Neuronal stem cell (in vitro differentiated cells): ENCODE results near the gene CTU2.

Experiments used
- DNase-seq: peaks from one replicate; pipeline ENCODE4 v3.0.0-alpha.2; 2013; ENCODE audit warnings: low spot score
- H2AFZ ChIP-seq: one replicate; pipeline ENCODE4 v1.6.1; 2013; ENCODE audit warnings: mild to moderate bottlenecking, low read length, inconsistent platforms
- H2AK5ac ChIP-seq: 2 replicates; pipeline ENCODE4 v1.6.1; 2013; ENCODE audit warnings: low read depth, mild to moderate bottlenecking, inconsistent platforms, low read length, moderate library complexity, mixed read lengths
- H2BK120ac ChIP-seq: 2 replicates; pipeline ENCODE4 v1.6.1; 2013; ENCODE audit warnings: low read depth, mild to moderate bottlenecking, inconsistent platforms, low read length, moderate library complexity, mixed read lengths
- H2BK12ac ChIP-seq: one replicate; pipeline ENCODE4 v1.6.1; 2013; ENCODE audit warnings: low read length, inconsistent platforms
- H2BK15ac ChIP-seq: 2 replicates; pipeline ENCODE4 v1.6.1; 2013; ENCODE audit warnings: mild to moderate bottlenecking, low read length, inconsistent platforms, mixed read lengths
- H2BK5ac ChIP-seq: one replicate; pipeline ENCODE4 v1.6.1; 2013; ENCODE audit warnings: inconsistent platforms, mild to moderate bottlenecking, low read length, moderate library complexity
- H3K14ac ChIP-seq: one replicate; pipeline ENCODE4 v1.6.1; 2013; ENCODE audit warnings: low read length, inconsistent platforms
- H3K18ac ChIP-seq: 2 replicates; pipeline ENCODE4 v1.6.1; 2013; ENCODE audit warnings: low read length, inconsistent platforms
- H3K23ac ChIP-seq: 2 replicates; pipeline ENCODE4 v1.6.1; 2013; ENCODE audit warnings: low read depth, mild to moderate bottlenecking, mixed read lengths, low read length, inconsistent platforms; ENCODE audit not compliant: poor library complexity
- H3K27ac ChIP-seq: replicated peaks from 3 replicates; pipeline ENCODE4 v1.5.1; 2013; ENCODE audit warnings: low read length, inconsistent platforms
- H3K27me3 ChIP-seq, 3 experiments: 2 replicates each; pipeline ENCODE4 v1.6.1; 2013; ENCODE audit warnings: low read length in 3 of 3, mild to moderate bottlenecking in 2 of 3, inconsistent platforms in 1 of 3, low read depth in 1 of 3, mixed read lengths in 1 of 3, moderate library complexity in 1 of 3; ENCODE audit not compliant: control insufficient read depth in 3 of 3, insufficient read depth in 3 of 3
- H3K36me3 ChIP-seq, 2 donors: replicated peaks in 1 of 2; 2 replicates each; pipeline ENCODE4 v1.6.1; 2013; ENCODE audit warnings: low read length in 2 of 2; ENCODE audit not compliant: control insufficient read depth in 2 of 2, insufficient read depth in 2 of 2
- H3K4ac ChIP-seq: 2 replicates; pipeline ENCODE4 v1.6.1; 2013; ENCODE audit warnings: inconsistent platforms, mild to moderate bottlenecking, low read length, moderate library complexity
- H3K4me1 ChIP-seq, 2 donors: 1 replicate in 1 of 2; 2 replicates in 1 of 2; pipeline ENCODE4 v1.6.1; 2013; ENCODE audit warnings: low read length in 2 of 2, low read depth in 1 of 2; ENCODE audit not compliant: control insufficient read depth in 2 of 2, insufficient read depth in 1 of 2
- H3K4me2 ChIP-seq: one replicate; pipeline ENCODE4 v1.6.1; 2013; ENCODE audit warnings: mild to moderate bottlenecking, low read length, inconsistent platforms; ENCODE audit not compliant: insufficient read depth, poor library complexity, severe bottlenecking
- H3K4me3 ChIP-seq, 2 donors: 2 replicates each; pipeline ENCODE4 v1.5.1; 2013; ENCODE audit warnings: low read length in 2 of 2, mild to moderate bottlenecking in 2 of 2, inconsistent platforms in 1 of 2, moderate library complexity in 1 of 2
- H3K79me1 ChIP-seq: one replicate; pipeline ENCODE4 v1.6.1; 2013; ENCODE audit warnings: low read depth, mild to moderate bottlenecking, inconsistent platforms, low read length, moderate library complexity
- H3K9ac ChIP-seq: one replicate; pipeline ENCODE4 v1.6.1; 2013; ENCODE audit warnings: mild to moderate bottlenecking, low read depth, low read length, inconsistent platforms; ENCODE audit not compliant: poor library complexity
- H3K9me3 ChIP-seq, 2 donors: replicated peaks in 1 of 2; 2 replicates each; pipeline versions ENCODE3 to v1.6.1; 2013; ENCODE audit warnings: low read length in 2 of 2, mild to moderate bottlenecking in 2 of 2, inconsistent platforms in 1 of 2, low read depth in 1 of 2, mixed read lengths in 1 of 2, moderate library complexity in 1 of 2; ENCODE audit not compliant: control insufficient read depth in 2 of 2, insufficient read depth in 1 of 2
- H4K8ac ChIP-seq: one replicate; pipeline ENCODE4 v1.6.1; 2013; ENCODE audit warnings: low read depth, mild to moderate bottlenecking, inconsistent platforms, low read length, moderate library complexity
- H4K91ac ChIP-seq: one replicate; pipeline ENCODE4 v1.6.1; 2013; ENCODE audit warnings: low read length, low read depth, mild to moderate bottlenecking, inconsistent platforms; ENCODE audit not compliant: poor library complexity
- whole genome bisulfite sequencing, 2 donors: extraction: QIAGEN DNeasy Blood & Tissue Kit; methylation state at CpG; one replicate each; pipeline ENCODE4 v1.1.7; 2013; ENCODE audit warnings: missing lambda C conversion rate in 2 of 2, mixed read lengths in 1 of 2; ENCODE audit not compliant: insufficient read length in 2 of 2, insufficient replicate concordance in 1 of 2; ENCODE audit errors: extremely low coverage in 2 of 2; 5-methylcytosine and 5-hydroxymethylcytosine counted together

The CTU2 gene

DNA sequence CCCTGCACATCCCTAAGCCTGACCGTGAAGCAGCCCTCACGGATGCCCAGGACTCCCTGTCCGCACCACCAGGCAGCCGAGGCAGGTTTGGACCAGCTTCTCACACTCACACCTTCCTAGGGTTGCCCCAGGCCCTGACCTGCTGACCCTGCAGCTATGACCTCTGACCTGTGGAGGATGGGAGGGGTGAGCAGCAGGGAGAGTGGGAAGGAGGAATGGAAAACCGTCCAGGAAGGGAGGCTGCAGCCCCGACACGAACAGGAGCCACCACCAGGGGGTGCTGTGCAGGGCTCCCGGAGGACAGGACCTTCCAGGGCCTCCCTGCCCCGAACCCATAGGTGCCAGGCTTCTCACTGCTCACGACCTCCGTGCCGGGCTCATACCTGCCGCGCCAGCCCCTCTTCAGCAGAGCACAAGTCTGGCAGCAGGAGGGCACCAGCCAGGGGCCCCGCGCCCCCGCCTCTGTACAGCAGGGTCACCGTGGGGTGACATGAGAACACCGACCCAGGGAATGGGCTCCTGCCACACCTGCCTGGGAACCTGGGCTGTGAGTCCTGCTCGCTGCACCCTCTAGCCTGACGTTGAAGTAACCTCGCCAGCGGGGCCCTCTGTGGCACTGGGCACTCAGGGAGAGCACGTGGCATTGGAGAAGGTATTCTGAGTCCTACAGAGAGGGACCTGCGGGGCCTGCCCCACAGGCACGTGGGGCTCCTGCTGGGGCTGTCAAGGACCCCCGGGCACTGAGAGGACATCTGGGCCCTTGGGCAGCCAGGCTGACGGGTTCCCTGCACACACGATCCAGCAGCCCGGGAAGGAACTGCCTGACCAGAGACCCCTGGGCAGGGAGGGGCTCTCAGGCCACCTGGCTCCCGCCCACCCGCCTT, 37.6 kb downstream of the CTU2 start:
- no peak overlapping the region for H3K23ac ChIP-seq
- no peaks in the 10 kb centered on the region for H3K27me3 ChIP-seq
- peak overlapping the region; percentile 51 for H3K9ac ChIP-seq
- DNase-seq, result peak; percentile 71
- no peak overlapping the region for H3K4ac ChIP-seq
- H3K27ac ChIP-seq, result no peak overlapping the region
- H4K91ac ChIP-seq, result no peak overlapping the region
- H4K8ac ChIP-seq, result no peak overlapping the region
- no peak overlapping the region for H2BK120ac ChIP-seq
- H3K9me3 ChIP-seq, result no peaks in the 10 kb centered on the region
- no CpG with 5 or more reads among the region's 32 CpGs for WGBS, 2 donors
- H2AFZ ChIP-seq, result no peak overlapping the region
- no peak overlapping the region for H3K14ac ChIP-seq
- peak overlapping the region; percentile 78 for H2BK5ac ChIP-seq
- peak overlapping the region; percentile 52 for H2BK15ac ChIP-seq
- peak overlapping the region; percentile 88 for H2AK5ac ChIP-seq
- H3K4me3 ChIP-seq, result no peak overlapping the region
- peak overlapping the region; percentile 23 for H2BK12ac ChIP-seq
- peak overlapping the region; percentile 88 for H3K18ac ChIP-seq
- peaks cover 1 to 15% of the 10 kb centered on the region in 2 donors for H3K4me1 ChIP-seq
- H3K36me3 ChIP-seq, result no peaks in the 10 kb centered on the region
- H3K4me2 ChIP-seq, result no peak overlapping the region
- peaks cover 2% of the 10 kb centered on the region for H3K79me1 ChIP-seq

DNA sequence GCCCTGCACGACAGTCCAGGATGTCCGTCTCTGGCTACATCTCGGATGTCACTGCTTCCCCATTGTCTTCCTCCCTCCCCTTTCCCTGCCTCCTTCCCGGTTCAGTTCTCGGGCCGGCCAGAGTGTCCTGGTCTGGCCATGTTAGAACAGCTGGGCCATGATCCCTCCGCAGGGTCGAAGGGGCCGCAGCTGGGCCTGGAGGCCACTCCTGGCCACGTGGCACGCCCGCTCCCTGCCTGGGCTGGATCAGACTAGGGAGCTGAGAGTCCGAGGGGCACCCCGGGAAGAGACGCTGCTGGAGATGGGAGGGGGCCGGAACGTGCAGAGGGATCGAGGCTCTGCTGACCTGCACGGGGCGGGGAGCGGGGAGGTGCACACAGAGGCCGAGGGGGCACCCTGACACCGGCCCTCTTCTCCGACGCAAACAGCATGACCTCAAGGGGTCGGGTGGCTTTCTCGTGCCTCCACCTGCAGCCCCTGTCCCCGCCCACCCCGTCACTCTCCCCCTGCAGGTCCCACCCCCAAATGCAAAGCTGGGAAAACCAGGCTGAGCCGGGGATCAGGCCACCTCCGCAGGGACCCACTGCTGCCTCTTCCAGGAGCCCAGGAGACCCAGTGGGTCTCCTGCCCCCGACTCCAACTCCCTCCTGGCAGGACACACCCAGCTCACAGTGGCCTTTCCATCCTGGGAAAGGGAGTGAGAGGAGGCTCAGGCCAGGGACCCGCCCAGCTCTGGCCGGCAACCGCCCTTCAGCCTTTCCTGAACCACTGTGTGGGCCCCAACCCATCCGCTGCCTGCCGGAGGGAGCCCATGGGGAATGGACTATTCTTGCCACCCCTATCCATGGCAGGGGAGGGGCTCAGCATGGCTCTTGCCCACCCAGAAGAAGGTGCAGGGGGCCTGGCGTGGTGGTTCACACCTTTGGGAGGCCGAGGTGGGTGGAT, 38.5 kb downstream of the CTU2 start:
- Histone ChIP-seq H3K27me3 (no peaks in the 10 kb centered on the region), H2AFZ (peak overlapping the region; percentile 18), H3K9ac (peak overlapping the region; percentile 80), H3K27ac (peak overlapping the region; percentile 18), H3K4me3 (no peak overlapping the region), H2BK5ac (peak overlapping the region; percentile 78), H3K4ac (no peak overlapping the region), H3K18ac (peak overlapping the region; percentile 88), H3K36me3 (no peaks in the 10 kb centered on the region), H3K4me1 (peaks cover 1 to 15% of the 10 kb centered on the region in 2 donors), H4K8ac (no peak overlapping the region), H3K9me3 (no peaks in the 10 kb centered on the region), H2BK15ac (peak overlapping the region; percentile 52), H3K14ac (peak overlapping the region; percentile 39), H3K4me2 (no peak overlapping the region), H2BK120ac (no peak overlapping the region), H4K91ac (no peak overlapping the region), H3K23ac (no peak overlapping the region), H3K79me1 (peaks cover 3% of the 10 kb centered on the region), H2BK12ac (peak overlapping the region; percentile 82), H2AK5ac (peak overlapping the region; percentile 88)
- no peak for DNase-seq
- no CpG with 5 or more reads among the region's 39 CpGs for whole genome bisulfite sequencing, 2 donors

DNA sequence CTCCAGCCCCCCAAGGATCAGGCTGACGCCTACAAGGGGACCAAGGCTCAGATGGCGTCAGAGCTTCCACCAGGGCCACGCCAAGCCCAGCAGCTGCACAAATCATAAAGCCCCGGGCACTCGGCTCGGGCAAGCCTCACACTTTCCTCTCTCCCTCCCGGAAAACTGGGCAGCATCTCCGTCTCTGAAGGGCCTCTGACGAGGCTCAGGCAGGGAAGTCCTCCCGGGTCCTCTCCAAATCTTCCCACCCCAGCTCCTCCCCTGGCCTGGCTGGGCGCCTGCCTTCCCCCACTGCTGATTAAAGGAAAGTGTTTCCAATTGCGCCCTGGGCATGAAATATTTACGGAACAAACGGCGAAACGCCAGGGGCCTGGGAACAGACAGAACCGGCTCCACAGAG, 40.2 kb downstream of the CTU2 start:
- no peak overlapping the region for H4K91ac ChIP-seq
- H2BK5ac ChIP-seq, result no peak overlapping the region
- H3K4me2 ChIP-seq, result no peak overlapping the region
- peak overlapping the region; percentile 71 for H2AK5ac ChIP-seq
- DNase-seq, result no peak
- peaks cover 3% of the 10 kb centered on the region for H3K79me1 ChIP-seq
- peak overlapping the region; percentile 64 for H3K18ac ChIP-seq
- H2BK120ac ChIP-seq, result no peak overlapping the region
- no CpG with 5 or more reads among the region's 17 CpGs for WGBS, 2 donors
- H4K8ac ChIP-seq, result no peak overlapping the region
- no peaks in the 10 kb centered on the region for H3K27me3 ChIP-seq
- no peak overlapping the region for H3K23ac ChIP-seq
- no peak overlapping the region for H3K4me3 ChIP-seq
- H3K4ac ChIP-seq, result no peak overlapping the region
- no peak overlapping the region for H2AFZ ChIP-seq
- peak overlapping the region; percentile 41 for H2BK12ac ChIP-seq
- H3K14ac ChIP-seq, result no peak overlapping the region
- H3K9me3 ChIP-seq, result no peaks in the 10 kb centered on the region
- H3K9ac ChIP-seq, result no peak overlapping the region
- peaks cover 1 to 15% of the 10 kb centered on the region in 2 donors for H3K4me1 ChIP-seq
- H3K27ac ChIP-seq, result no peak overlapping the region
- H2BK15ac ChIP-seq, result peak overlapping the region; percentile 49
- H3K36me3 ChIP-seq, result no peaks in the 10 kb centered on the region
